CD14-positive monocyte (primary cell): Measurements from ENCODE around the gene SFTPB. TPM values are rescaled to one million over a fixed set of nuclear protein-coding genes. Genes with fewer than 3 reads are reported as not detected.
"Not testable (repeated sequence)": the region's sequence is repeated elsewhere in the genome, so short reads cannot be mapped to it uniquely, and the experiment has no call there.

ENCODE experiments used
- DNase-seq, 3 donors: peaks; one replicate each; pipeline ENCODE4 v3.0.0-alpha.2; 2011 to 2022
- H2AFZ ChIP-seq: 2 replicates; pipeline ENCODE4 v1.6.0; 2012; ENCODE audit warnings: mild to moderate bottlenecking, low read depth, low read length, inconsistent platforms; ENCODE audit not compliant: insufficient read depth, poor library complexity, severe bottlenecking
- H3K27ac ChIP-seq, 2 donors: 1 replicate in 1 of 2; 2 replicates in 1 of 2; pipeline ENCODE4 v1.5.1; 2012 to 2013; ENCODE audit warnings: low read length in 2 of 2, control low read depth in 1 of 2, inconsistent platforms in 1 of 2, low read depth in 1 of 2, mild to moderate bottlenecking in 1 of 2
- H3K27me3 ChIP-seq, 2 donors: one replicate each; pipeline versions ENCODE4 v1.6.0 to v1.6.1; 2011 to 2013; ENCODE audit warnings: low read length in 2 of 2; ENCODE audit not compliant: control insufficient read depth in 2 of 2, insufficient read depth in 2 of 2
- H3K36me3 ChIP-seq, 2 donors: replicated peaks in 1 of 2; 1 replicate in 1 of 2; 2 replicates in 1 of 2; pipeline versions ENCODE4 v1.5.1 to v1.6.1; 2012 to 2013; ENCODE audit warnings: low read length in 2 of 2, control low read depth in 1 of 2, inconsistent platforms in 1 of 2, mild to moderate bottlenecking in 1 of 2; ENCODE audit not compliant: insufficient read depth in 2 of 2, control insufficient read depth in 1 of 2
- H3K4me1 ChIP-seq, 2 donors: 1 replicate in 1 of 2; 2 replicates in 1 of 2; pipeline versions ENCODE4 v1.5.1 to v1.6.1; 2012 to 2013; ENCODE audit warnings: low read length in 2 of 2, control low read depth in 1 of 2, inconsistent platforms in 1 of 2, mild to moderate bottlenecking in 1 of 2, moderate library complexity in 1 of 2; ENCODE audit not compliant: insufficient read depth in 2 of 2, control insufficient read depth in 1 of 2
- H3K4me2 ChIP-seq: replicated peaks from 2 replicates; pipeline ENCODE3; 2012; ENCODE audit warnings: low read length, moderate library complexity, mild to moderate bottlenecking; ENCODE audit not compliant: poor library complexity, severe bottlenecking; ENCODE audit errors: extremely low read depth
- H3K4me3 ChIP-seq, 3 experiments: fragments of 200-600 bp in 1 of 3; sonication (generic) in 1 of 3; replicated peaks in 1 of 3; 1 replicate in 2 of 3; 2 replicates in 1 of 3; pipeline ENCODE4 v1.5.1; 2011 to 2013; ENCODE audit warnings: low read length in 3 of 3, mild to moderate bottlenecking in 3 of 3, control low read depth in 2 of 3, low read depth in 2 of 3, inconsistent platforms in 1 of 3, moderate library complexity in 1 of 3
- H3K79me2 ChIP-seq: 2 replicates; pipeline ENCODE4 v1.6.0; 2012; ENCODE audit warnings: mild to moderate bottlenecking, control low read depth, inconsistent platforms, low read length, moderate library complexity; ENCODE audit not compliant: insufficient read depth
- H3K9ac ChIP-seq: 2 replicates; pipeline ENCODE4 v1.6.0; 2017; ENCODE audit warnings: low read length, mild to moderate bottlenecking; ENCODE audit not compliant: insufficient read depth, poor library complexity, severe bottlenecking
- H3K9me3 ChIP-seq, 2 donors: replicated peaks in 1 of 2; 1 replicate in 1 of 2; 2 replicates in 1 of 2; pipeline versions ENCODE4 v1.5.1 to v1.6.1; 2012 to 2013; ENCODE audit warnings: low read length in 2 of 2, control low read depth in 1 of 2; ENCODE audit not compliant: control insufficient read depth in 1 of 2, insufficient read depth in 1 of 2
- H4K20me1 ChIP-seq: 2 replicates; pipeline ENCODE4 v1.6.0; 2012; ENCODE audit warnings: mild to moderate bottlenecking, low read length, control low read depth, moderate library complexity; ENCODE audit not compliant: insufficient read depth
- H3K27ac Mint-ChIP-seq, 7 donors: one replicate each; pipeline ENCODE4 v1.8.0; 2020; ENCODE audit warnings: mild to moderate bottlenecking in 7 of 7, mixed read lengths in 7 of 7, moderate library complexity in 6 of 7, inconsistent platforms in 2 of 7
- H3K27me3 Mint-ChIP-seq, 3 donors: one replicate each; pipeline ENCODE4 v1.8.0; 2021 to 2022; ENCODE audit warnings: low read depth in 3 of 3, mild to moderate bottlenecking in 3 of 3, mixed read lengths in 3 of 3, moderate library complexity in 3 of 3, inconsistent platforms in 1 of 3
- H3K36me3 Mint-ChIP-seq, 2 donors: one replicate each; pipeline ENCODE4 v1.8.0; 2020; ENCODE audit warnings: mixed read lengths in 2 of 2, inconsistent platforms in 1 of 2, mild to moderate bottlenecking in 1 of 2
- H3K4me1 Mint-ChIP-seq: one replicate; pipeline ENCODE4 v1.8.0; 2020; ENCODE audit warnings: mild to moderate bottlenecking, mixed read lengths
- H3K4me3 Mint-ChIP-seq, 2 donors: one replicate each; pipeline ENCODE4 v1.8.0; 2020; ENCODE audit warnings: mild to moderate bottlenecking in 2 of 2, mixed read lengths in 2 of 2, moderate library complexity in 1 of 2
- H3K9me3 Mint-ChIP-seq, 7 donors: one replicate each; pipeline ENCODE4 v1.8.0; 2020 to 2022; ENCODE audit warnings: mixed read lengths in 7 of 7, mild to moderate bottlenecking in 6 of 7, moderate library complexity in 6 of 7, inconsistent platforms in 2 of 7
- CTCF ChIP-seq: fragments of 200-600 bp; IDR thresholded peaks from one replicate; pipeline ENCODE4 v1.8.0; 2022; ENCODE audit warnings: antibody characterized with exemption, mild to moderate bottlenecking
- WGBS: methylation state at CpG from one replicate; pipeline ENCODE4 v1.1.5; 2013; ENCODE audit warnings: missing lambda C conversion rate; ENCODE audit not compliant: insufficient coverage; 5-methylcytosine and 5-hydroxymethylcytosine counted together
- intact Hi-C, 2 donors: fragments of 100-400 bp; cut with micrococcal nuclease; formaldehyde crosslinking; loops; one replicate each; pipeline versions ENCODE4 v1.15.0 to v1.15.1; 2023
- polyA plus RNA-seq, 3 donors: library from polyadenylated mRNA; depleted of rRNA in 1 of 3; unstranded in 2 of 3; stranded (reverse) in 1 of 3; fragments of 300-500 nt in 2 of 3; fragments of >200 nt in 1 of 3; fragmentation: Illumina TruSeq in 2 of 3; gene quantifications; 1 replicate in 2 of 3; 2 replicates in 1 of 3; pipeline ENCODE4 v1.2.3, GENCODE V29; 2012 to 2021

The SFTPB gene
- polyA plus RNA-seq, 3 donors = 0.18 to 0.47 TPM; not detected in 1

- Mint-ChIP-seq H3K4me1 (peaks cover 73% of the 10 kb centered on the region), H3K27me3 (no peaks in the 10 kb centered on the region), H3K4me3 (peak overlapping the region in 1 of 2 donors; percentile 63), H3K9me3 (peaks cover 0 to 4% (median 1%) of the 10 kb centered on the region in 7 donors), H3K36me3 (peaks cover 0 to 2% of the 10 kb centered on the region in 2 donors), H3K27ac (peak overlapping the region; percentile 26 to 80 (median 43))
- Histone ChIP-seq H3K79me2 (no peaks in the 10 kb centered on the region), H3K9ac (no peak overlapping the region), H3K4me3 (no peak overlapping the region), H3K9me3 (no peaks in the 10 kb centered on the region), H4K20me1 (no peaks in the 10 kb centered on the region), H3K36me3 (no peaks in the 10 kb centered on the region), H3K4me1 (peaks cover 67 to 71% of the 10 kb centered on the region in 2 donors), H2AFZ (no peak overlapping the region), H3K27ac (peak overlapping the region in 1 of 2 donors; percentile 8), H3K4me2 (no peak overlapping the region), H3K27me3 (no peaks in the 10 kb centered on the region)
- intact Hi-C loops = no loop called here
- no peak for TF ChIP-seq CTCF
- DNase-seq = peak in 2 of 3 donors; percentile 50 to 51
- WGBS = 60% methylated on average over 4 of the region's 13 CpGs
Observed at GRCh38 chr2:85716346-85716914, 48.4 kb upstream of the SFTPB start.

- peaks cover 78 to 82% of the 10 kb centered on the region in 2 donors for H3K4me1 ChIP-seq
- no peak overlapping the region for H3K9ac ChIP-seq
- H3K4me3 ChIP-seq = no peak overlapping the region
- H3K9me3 ChIP-seq = no peaks in the 10 kb centered on the region
- H3K4me1 Mint-ChIP-seq = peaks cover 83% of the 10 kb centered on the region
- H3K9me3 Mint-ChIP-seq = peaks cover 0 to 2% (median 0%) of the 10 kb centered on the region in 7 donors
- peak overlapping the region in 3 of 7 donors; percentile 30 to 71 (median 37) for H3K27ac Mint-ChIP-seq
- no peaks in the 10 kb centered on the region for H3K79me2 ChIP-seq
- H4K20me1 ChIP-seq = no peaks in the 10 kb centered on the region
- H3K27ac ChIP-seq = peak overlapping the region in 1 of 2 donors; percentile 81
- TF ChIP-seq CTCF = no peak
- DNase-seq = no peak
- no peak overlapping the region for H2AFZ ChIP-seq
- H3K27me3 Mint-ChIP-seq = no peaks in the 10 kb centered on the region
- WGBS = 100% methylated on average over 1 of the region's 8 CpGs
- no peaks in the 10 kb centered on the region for H3K36me3 ChIP-seq
- no peak overlapping the region for H3K4me2 ChIP-seq
- H3K27me3 ChIP-seq = no peaks in the 10 kb centered on the region
- H3K36me3 Mint-ChIP-seq = peaks cover 0 to 2% of the 10 kb centered on the region in 2 donors
- intact Hi-C loops = loop anchor here in 1 of 2 donors (5.0 kb wide), 1 partner anchor 43 kb away; no protein-coding TSS in a partner anchor
- H3K4me3 Mint-ChIP-seq = no peak overlapping the region
Observed at GRCh38 chr2:85714841-85715240, 46.8 kb upstream of the SFTPB start.

- not testable (repeated sequence) for H3K9me3 Mint-ChIP-seq, H3K27me3 Mint-ChIP-seq, H3K4me3 ChIP-seq, H2AFZ ChIP-seq, H3K79me2 ChIP-seq, H3K4me3 Mint-ChIP-seq, DNase-seq, H3K4me2 ChIP-seq, H3K27me3 ChIP-seq, H3K36me3 ChIP-seq, H3K9me3 ChIP-seq, H3K9ac ChIP-seq, H3K36me3 Mint-ChIP-seq, H4K20me1 ChIP-seq
- Histone ChIP-seq H3K4me1 (peaks cover 78 to 82% of the 10 kb centered on the region in 2 donors), H3K27ac (peak overlapping the region in 1 of 2 donors; percentile 81)
- WGBS = no CpG with 5 or more reads among the region's 7 CpGs
- Mint-ChIP-seq H3K27ac (peak overlapping the region in 4 of 7 donors; percentile 30 to 72 (median 68)), H3K4me1 (peaks cover 83% of the 10 kb centered on the region)
- intact Hi-C loops = loop anchor here in 1 of 2 donors (5.0 kb wide), 1 partner anchor 42 kb away; no protein-coding TSS in a partner anchor
Observed at GRCh38 chr2:85714421-85714820, 46.4 kb upstream of the SFTPB start.
